H1 (cell line): ENCODE data around the gene FRMD4A.

Source experiments
- BACH1 ChIP-seq: IDR thresholded peaks from 2 replicates; pipeline ENCODE4 v1.6.1; 2012; ENCODE audit warnings: low read length, improper control_type of control experiment
- CTCF ChIP-seq, 3 experiments: IDR thresholded peaks; 1 replicate in 2 of 3; 2 replicates in 1 of 3; pipeline versions ENCODE4 v1.5.1 to v1.6.1; 2011; ENCODE audit warnings: low read length in 3 of 3, mild to moderate bottlenecking in 3 of 3, inconsistent platforms in 2 of 3, low read depth in 1 of 3, moderate library complexity in 1 of 3; ENCODE audit not compliant: insufficient read depth in 1 of 3; ENCODE audit errors: control extremely low read depth in 1 of 3
- EP300 ChIP-seq, 2 experiments: IDR thresholded peaks; 1 replicate in 1 of 2; 2 replicates in 1 of 2; pipeline ENCODE4 v1.6.1; 2011 to 2012; ENCODE audit warnings: low read depth in 2 of 2, low read length in 2 of 2, mild to moderate bottlenecking in 2 of 2, borderline replicate concordance in 1 of 2, inconsistent platforms in 1 of 2, moderate library complexity in 1 of 2
- EZH2 ChIP-seq: fragments of 200-600 bp; sonication (generic); IDR thresholded peaks from 2 replicates; pipeline ENCODE4 v1.7.1; 2012; ENCODE audit warnings: low read depth, mild to moderate bottlenecking, moderate library complexity, low read length, inconsistent platforms; ENCODE audit not compliant: severe bottlenecking
- KDM5A ChIP-seq: fragments of 200-600 bp; IDR thresholded peaks from 2 replicates; pipeline ENCODE4 v1.7.1; 2012; ENCODE audit warnings: mild to moderate bottlenecking, low read length, inconsistent platforms, mixed read lengths
- NRF1 ChIP-seq: IDR thresholded peaks from 2 replicates; pipeline ENCODE4 v1.6.1; 2011; ENCODE audit warnings: mild to moderate bottlenecking, low read depth, low read length, improper control_type of control experiment
- TAF1 ChIP-seq: IDR thresholded peaks from 2 replicates; pipeline ENCODE4 v1.6.1; 2011; ENCODE audit warnings: mild to moderate bottlenecking, low read depth, low read length
- USF2 ChIP-seq: IDR thresholded peaks from 2 replicates; pipeline ENCODE4 v1.6.1; 2011; ENCODE audit warnings: low read length, improper control_type of control experiment

GRCh38 chr10:13880760-13881159 is 450.0 kb downstream of the FRMD4A start:
- TF ChIP-seq EP300 (IDR thresholded peaks at IDR 0.05; ENCODE audit: borderline replicate concordance in 1 of 2, low read depth in 2 of 2, low read length in 2 of 2) (no peak), USF2 (no peak), CTCF (IDR thresholded peaks at IDR 0.05; ENCODE audit: control extremely low read depth in 1 of 3, insufficient read depth in 1 of 3, low read depth in 1 of 3, low read length in 3 of 3) (no peak), KDM5A (no peak), TAF1 (no peak), BACH1 (no peak), EZH2 (no peak), NRF1 (no peak)
